WERI-Rb-1 (cell line): ENCODE results near the gene DENND1A.

Experiments used
- DNase-seq: peaks from one replicate; pipeline ENCODE4 v3.0.0-alpha.2; 2020
- H3K27ac ChIP-seq: fragments of 250-450 bp; sonication (Bioruptor Pico); 2 replicates; pipeline ENCODE4 v1.5.1; 2020; ENCODE audit warnings: mild to moderate bottlenecking, moderate library complexity
- H3K27me3 ChIP-seq: fragments of 250-450 bp; sonication (Bioruptor Pico); 2 replicates; pipeline ENCODE4 v1.5.1; 2021; ENCODE audit warnings: mild to moderate bottlenecking, low read depth, moderate library complexity; ENCODE audit not compliant: insufficient read depth, severe bottlenecking
- H3K36me3 ChIP-seq: fragments of 250-450 bp; sonication (Bioruptor Pico); 2 replicates; pipeline ENCODE4 v1.5.1; 2020; ENCODE audit warnings: mild to moderate bottlenecking, moderate library complexity
- H3K4me3 ChIP-seq: 2 replicates; pipeline ENCODE4 v1.5.1; 2011; ENCODE audit warnings: low read depth, mild to moderate bottlenecking, control low read depth, low read length
- H3K9me3 ChIP-seq: fragments of 250-450 bp; sonication (Bioruptor Pico); 2 replicates; pipeline ENCODE4 v1.5.1; 2021; ENCODE audit warnings: mild to moderate bottlenecking, moderate library complexity; ENCODE audit not compliant: severe bottlenecking
- CTCF ChIP-seq: IDR thresholded peaks from 2 replicates; pipeline ENCODE4 v1.5.1; 2011; ENCODE audit warnings: low read depth, mild to moderate bottlenecking, control low read depth, inconsistent platforms, low read length

DENND1A gene

GRCh38 chr9:123343443-123344191 lies 586.3 kb downstream of the DENND1A start:
- TF ChIP-seq CTCF, result no peak

GRCh38 chr9:123342247-123342646 lies 587.7 kb downstream of the DENND1A start:
- H3K27ac ChIP-seq, result no peak overlapping the region
- H3K9me3 ChIP-seq, result no peaks in the 10 kb centered on the region
- no peak for TF ChIP-seq CTCF
- no peaks in the 10 kb centered on the region for H3K27me3 ChIP-seq
- H3K36me3 ChIP-seq, result no peaks in the 10 kb centered on the region
- no peak overlapping the region for H3K4me3 ChIP-seq
- DNase-seq, result no peak

More at GRCh38 chr9:123343443-123344191, 586.3 kb downstream of the DENND1A start:
- H3K4me3 ChIP-seq, result no peak overlapping the region
- no peaks in the 10 kb centered on the region for H3K9me3 ChIP-seq
- no peak for DNase-seq
- H3K27me3 ChIP-seq, result no peaks in the 10 kb centered on the region
- no peaks in the 10 kb centered on the region for H3K36me3 ChIP-seq
- H3K27ac ChIP-seq, result no peak overlapping the region

- DNase-seq, result no peak
- TF ChIP-seq CTCF, result no peak
- Histone ChIP-seq H3K9me3 (no peaks in the 10 kb centered on the region), H3K27me3 (no peaks in the 10 kb centered on the region), H3K36me3 (no peaks in the 10 kb centered on the region), H3K27ac (no peak overlapping the region), H3K4me3 (no peak overlapping the region)
Observed at GRCh38 chr9:123341816-123342215, 588.1 kb downstream of the DENND1A start.

- Histone ChIP-seq H3K27me3 (no peaks in the 10 kb centered on the region), H3K9me3 (no peaks in the 10 kb centered on the region), H3K36me3 (no peaks in the 10 kb centered on the region), H3K27ac (no peak overlapping the region), H3K4me3 (no peak overlapping the region)
- no peak for TF ChIP-seq CTCF
- DNase-seq, result no peak
Observed at GRCh38 chr9:123339666-123340510, 590.0 kb downstream of the DENND1A start.

- DNase-seq, result no peak
- Histone ChIP-seq H3K27ac (no peak overlapping the region), H3K27me3 (no peaks in the 10 kb centered on the region), H3K4me3 (no peak overlapping the region), H3K36me3 (no peaks in the 10 kb centered on the region), H3K9me3 (no peaks in the 10 kb centered on the region)
- TF ChIP-seq CTCF, result no peak
Observed at GRCh38 chr9:123338710-123339665, 590.9 kb downstream of the DENND1A start.
